Activated T-cell treated with anti-CD3 and anti-CD28 coated beads, Interleukin-2, amount 50 U/mL, for 72 hours (primary cell): ENCODE measurements around the gene PLXNB1. TPM values are rescaled to one million over a fixed set of nuclear protein-coding genes. Genes with fewer than 3 reads are reported as not detected.
A peak's percentile ranks its signal among the peaks of the same experiment; 100 is the strongest.

ENCODE experiments used
- ATAC-seq, 2 donors: fragments of 150-1000 bp; cut with Tn5 transposase; replicated peaks in 1 of 2; 2 replicates each; pipeline ENCODE4 v1.10.0; 2021; ENCODE audit warnings: moderate library complexity in 2 of 2, mild to moderate bottlenecking in 1 of 2
- DNase-seq, 2 donors: peaks; one replicate each; pipeline ENCODE4 v3.0.0; 2021 to 2022; ENCODE audit warnings: mixed read lengths in 1 of 2
- H3K27ac Mint-ChIP-seq: one replicate; pipeline ENCODE4 v1.8.0; 2022; ENCODE audit warnings: mild to moderate bottlenecking, moderate library complexity, mixed read lengths
- H3K27me3 Mint-ChIP-seq: one replicate; pipeline ENCODE4 v1.8.0; 2022; ENCODE audit warnings: low read depth, mixed read lengths
- H3K36me3 Mint-ChIP-seq, 2 donors: one replicate each; pipeline ENCODE4 v1.8.0; 2022; ENCODE audit warnings: mixed read lengths in 2 of 2, mild to moderate bottlenecking in 1 of 2; ENCODE audit not compliant: insufficient read depth in 2 of 2
- H3K4me1 Mint-ChIP-seq: one replicate; pipeline ENCODE4 v1.8.0; 2022; ENCODE audit warnings: low read depth, mixed read lengths
- H3K4me3 Mint-ChIP-seq, 2 donors: one replicate each; pipeline ENCODE4 v1.8.0; 2022; ENCODE audit warnings: mild to moderate bottlenecking in 2 of 2, mixed read lengths in 2 of 2, moderate library complexity in 2 of 2
- H3K9me3 Mint-ChIP-seq, 2 donors: one replicate each; pipeline ENCODE4 v1.8.0; 2022; ENCODE audit warnings: mixed read lengths in 2 of 2
- total RNA-seq, 2 donors: library from RNA; stranded (reverse); gene quantifications; one replicate each; pipeline ENCODE4 v1.2.3, GENCODE V29; 2022

PLXNB1 gene
- total RNA-seq, 2 donors from 2014 or later, result 3.2 to 6.1 TPM

DNA sequence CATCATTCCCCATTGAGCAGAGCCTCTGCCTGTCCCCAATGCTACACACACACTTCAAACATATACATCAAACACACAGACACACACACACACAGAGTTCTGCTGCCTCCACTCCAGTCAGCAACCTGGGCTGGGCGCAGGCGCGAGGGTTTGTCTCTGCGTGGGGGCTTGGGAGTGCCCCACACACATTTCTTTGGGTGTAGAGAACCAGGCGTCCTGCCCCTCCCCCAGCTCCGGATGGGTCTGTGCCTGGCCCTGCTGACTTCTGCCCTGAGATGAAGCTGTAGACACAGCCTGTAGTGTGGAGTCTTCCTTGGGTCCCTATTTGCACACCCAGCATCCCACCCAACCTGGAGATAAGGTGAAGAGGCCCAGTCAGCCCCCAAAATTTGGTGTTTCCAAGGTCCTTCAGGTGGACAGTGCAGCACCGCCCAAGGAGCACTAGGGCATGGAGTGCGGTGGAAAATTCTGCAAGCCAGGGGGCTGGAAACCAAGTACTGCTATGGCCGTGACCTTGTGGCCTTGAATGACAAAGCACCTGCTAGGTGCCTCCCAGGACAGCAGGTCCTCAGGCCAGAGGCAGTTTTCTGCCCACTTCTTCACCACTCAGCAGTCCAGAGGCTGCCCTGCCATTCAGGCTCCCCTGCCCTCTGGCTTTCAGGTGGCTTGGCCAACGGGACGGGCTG, 31.0 kb downstream of the PLXNB1 start:
- no peak overlapping the region for H3K27ac Mint-ChIP-seq
- H3K36me3 Mint-ChIP-seq, result peaks cover 0 to 3% of the 10 kb centered on the region in 2 donors
- no peaks in the 10 kb centered on the region for H3K9me3 Mint-ChIP-seq
- no peaks in the 10 kb centered on the region for H3K27me3 Mint-ChIP-seq
- peaks cover 7% of the 10 kb centered on the region for H3K4me1 Mint-ChIP-seq
- H3K4me3 Mint-ChIP-seq, result no peak overlapping the region
- ATAC-seq (no peak), DNase-seq (no peak)

DNA sequence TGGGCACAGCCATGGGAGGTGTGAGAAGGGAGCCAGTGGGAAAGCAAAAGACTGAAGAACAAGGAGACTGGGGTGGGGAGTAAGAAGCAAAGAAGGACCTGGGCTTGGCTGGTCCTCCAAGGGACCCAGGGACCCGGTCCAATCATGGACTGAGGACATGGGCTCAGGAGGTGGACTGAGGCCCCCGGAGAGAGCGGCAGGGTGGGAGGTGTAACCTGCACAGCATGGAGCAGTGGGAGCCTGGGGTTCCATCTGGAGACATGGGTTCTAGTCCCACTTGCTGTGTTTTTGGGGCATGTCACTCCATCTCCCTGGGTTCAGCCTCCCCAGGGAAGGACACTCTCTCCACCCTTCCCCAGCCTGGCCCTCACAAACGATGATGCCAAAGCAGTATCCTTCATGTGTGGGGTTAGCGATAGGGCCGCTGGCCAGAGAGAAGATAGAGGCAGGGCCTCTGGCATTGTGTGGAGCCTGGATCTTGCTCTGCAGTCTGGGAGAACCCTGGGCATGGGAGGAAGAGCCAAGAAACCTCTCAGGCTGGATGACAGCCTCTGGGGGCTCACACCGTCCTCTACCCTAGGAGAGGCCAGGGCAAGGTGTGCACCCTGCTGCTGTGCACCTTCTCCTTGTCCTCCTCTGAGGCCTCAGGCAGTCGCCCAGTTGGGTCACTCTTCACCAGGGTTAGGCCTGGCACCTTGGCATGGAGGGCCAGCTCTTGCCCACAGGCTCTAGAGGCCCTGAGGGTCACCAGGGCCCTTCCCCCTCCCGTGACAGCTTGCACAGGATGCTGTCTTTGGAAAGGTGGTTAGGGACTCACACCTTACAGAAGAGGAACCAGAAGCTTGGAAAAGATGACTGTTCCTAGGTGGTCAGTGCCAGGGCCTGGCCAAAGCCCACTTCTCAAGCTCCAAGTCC, 31.9 kb downstream of the PLXNB1 start:
- Mint-ChIP-seq H3K36me3 (peaks cover 0 to 3% of the 10 kb centered on the region in 2 donors), H3K4me3 (no peak overlapping the region), H3K4me1 (peaks cover 7% of the 10 kb centered on the region), H3K27me3 (no peaks in the 10 kb centered on the region), H3K27ac (no peak overlapping the region), H3K9me3 (no peaks in the 10 kb centered on the region)
- ATAC-seq, result no peak
- DNase-seq, result no peak

GRCh38 chr3:48395714-48396113, 34.2 kb downstream of the PLXNB1 start:
- Mint-ChIP-seq H3K36me3 (peaks cover 0 to 3% of the 10 kb centered on the region in 2 donors), H3K4me1 (peaks cover 7% of the 10 kb centered on the region), H3K27ac (no peak overlapping the region), H3K4me3 (no peak overlapping the region), H3K27me3 (no peaks in the 10 kb centered on the region), H3K9me3 (no peaks in the 10 kb centered on the region)
- DNase-seq (no peak), ATAC-seq (no peak)

- Mint-ChIP-seq H3K27me3 (no peaks in the 10 kb centered on the region), H3K27ac (no peak overlapping the region), H3K9me3 (no peaks in the 10 kb centered on the region), H3K36me3 (peaks cover 0 to 3% of the 10 kb centered on the region in 2 donors), H3K4me3 (no peak overlapping the region), H3K4me1 (peaks cover 7% of the 10 kb centered on the region)
- ATAC-seq (peak; percentile 62 to 84), DNase-seq (no peak)
Observed at GRCh38 chr3:48394391-48394790, 35.5 kb downstream of the PLXNB1 start.

DNA sequence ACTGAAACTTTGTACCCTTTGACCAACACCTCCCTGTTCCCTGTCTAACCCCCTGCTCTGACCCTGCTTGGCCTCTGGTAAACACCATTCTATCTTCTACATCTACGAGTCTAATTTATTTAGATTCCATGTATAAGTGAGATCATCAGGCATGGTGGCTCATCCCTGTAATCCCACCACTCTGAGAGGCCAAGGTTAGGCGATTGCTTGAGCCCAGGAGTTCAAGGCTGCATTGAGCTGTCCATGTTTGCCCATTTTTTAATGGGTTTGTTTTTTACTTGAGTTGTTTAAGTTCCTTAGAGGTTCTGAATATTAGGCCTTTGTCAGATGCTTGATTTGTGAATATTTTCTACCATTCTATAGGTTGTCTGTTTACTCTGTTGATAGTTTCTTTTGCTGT, 40.9 kb downstream of the PLXNB1 start:
- no peaks in the 10 kb centered on the region for H3K9me3 Mint-ChIP-seq
- no peak overlapping the region for H3K4me3 Mint-ChIP-seq
- H3K27me3 Mint-ChIP-seq, result peaks cover 41% of the 10 kb centered on the region
- peaks cover 1 to 2% of the 10 kb centered on the region in 2 donors for H3K36me3 Mint-ChIP-seq
- no peaks in the 10 kb centered on the region for H3K4me1 Mint-ChIP-seq
- DNase-seq, result no peak
- no peak overlapping the region for H3K27ac Mint-ChIP-seq
- no peak for ATAC-seq

DNA sequence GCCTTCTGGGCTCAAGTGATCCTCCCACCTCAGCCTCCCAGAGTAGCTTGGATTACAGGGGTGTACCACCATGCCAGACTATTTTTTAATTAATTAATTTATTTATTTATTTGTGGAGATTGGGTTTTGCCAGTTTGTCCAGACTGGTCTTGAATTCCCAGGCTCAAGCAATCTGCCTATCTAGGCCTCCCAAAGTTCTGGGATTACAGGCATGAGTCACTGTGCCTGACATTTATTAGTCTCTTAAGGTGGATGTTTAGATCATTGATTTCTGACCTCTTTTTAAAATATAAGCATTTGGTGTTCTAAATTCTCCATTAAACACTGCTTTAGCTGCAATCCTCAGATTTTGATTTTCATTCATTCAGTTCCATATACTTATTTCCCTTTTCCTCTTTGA, 42.3 kb downstream of the PLXNB1 start:
- H3K9me3 Mint-ChIP-seq, result no peaks in the 10 kb centered on the region
- H3K4me1 Mint-ChIP-seq, result no peaks in the 10 kb centered on the region
- ATAC-seq, result no peak
- no peak for DNase-seq
- peaks cover 1 to 2% of the 10 kb centered on the region in 2 donors for H3K36me3 Mint-ChIP-seq
- H3K4me3 Mint-ChIP-seq, result no peak overlapping the region
- H3K27me3 Mint-ChIP-seq, result peaks cover 46% of the 10 kb centered on the region
- no peak overlapping the region for H3K27ac Mint-ChIP-seq

- ATAC-seq (no peak), DNase-seq (no peak)
- H3K27me3 Mint-ChIP-seq, result peaks cover 3% of the 10 kb centered on the region
- no peaks in the 10 kb centered on the region for H3K36me3 Mint-ChIP-seq
- H3K9me3 Mint-ChIP-seq, result no peaks in the 10 kb centered on the region
- no peaks in the 10 kb centered on the region for H3K4me1 Mint-ChIP-seq
- no peak overlapping the region for H3K27ac Mint-ChIP-seq
- no peak overlapping the region for H3K4me3 Mint-ChIP-seq
Observed at GRCh38 chr3:48372862-48373435, 56.9 kb downstream of the PLXNB1 start.

DNA sequence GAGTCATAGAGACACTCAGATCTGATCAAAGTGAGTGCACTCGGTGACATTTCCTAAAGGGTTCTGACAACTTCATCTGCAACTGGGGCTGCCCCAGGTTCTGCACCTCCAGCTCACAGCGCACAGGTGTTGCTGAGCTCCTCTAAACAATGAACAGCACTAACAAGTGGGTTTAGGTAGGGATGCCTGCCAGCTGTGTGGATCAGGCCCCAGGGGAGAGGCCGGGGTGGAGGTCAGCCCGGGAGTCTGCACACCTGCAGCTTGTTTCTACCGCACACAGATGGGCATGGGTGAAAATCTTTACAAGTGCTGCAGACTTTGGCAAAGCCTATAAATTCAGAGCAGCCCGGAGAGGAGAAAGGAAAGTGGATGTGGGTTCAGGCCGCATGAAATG, 57.5 kb downstream of the PLXNB1 start:
- H3K27me3 Mint-ChIP-seq, result no peaks in the 10 kb centered on the region
- no peaks in the 10 kb centered on the region for H3K9me3 Mint-ChIP-seq
- H3K4me1 Mint-ChIP-seq, result no peaks in the 10 kb centered on the region
- DNase-seq (no peak), ATAC-seq (no peak)
- H3K4me3 Mint-ChIP-seq, result no peak overlapping the region
- H3K36me3 Mint-ChIP-seq, result no peaks in the 10 kb centered on the region
- H3K27ac Mint-ChIP-seq, result no peak overlapping the region

DNA sequence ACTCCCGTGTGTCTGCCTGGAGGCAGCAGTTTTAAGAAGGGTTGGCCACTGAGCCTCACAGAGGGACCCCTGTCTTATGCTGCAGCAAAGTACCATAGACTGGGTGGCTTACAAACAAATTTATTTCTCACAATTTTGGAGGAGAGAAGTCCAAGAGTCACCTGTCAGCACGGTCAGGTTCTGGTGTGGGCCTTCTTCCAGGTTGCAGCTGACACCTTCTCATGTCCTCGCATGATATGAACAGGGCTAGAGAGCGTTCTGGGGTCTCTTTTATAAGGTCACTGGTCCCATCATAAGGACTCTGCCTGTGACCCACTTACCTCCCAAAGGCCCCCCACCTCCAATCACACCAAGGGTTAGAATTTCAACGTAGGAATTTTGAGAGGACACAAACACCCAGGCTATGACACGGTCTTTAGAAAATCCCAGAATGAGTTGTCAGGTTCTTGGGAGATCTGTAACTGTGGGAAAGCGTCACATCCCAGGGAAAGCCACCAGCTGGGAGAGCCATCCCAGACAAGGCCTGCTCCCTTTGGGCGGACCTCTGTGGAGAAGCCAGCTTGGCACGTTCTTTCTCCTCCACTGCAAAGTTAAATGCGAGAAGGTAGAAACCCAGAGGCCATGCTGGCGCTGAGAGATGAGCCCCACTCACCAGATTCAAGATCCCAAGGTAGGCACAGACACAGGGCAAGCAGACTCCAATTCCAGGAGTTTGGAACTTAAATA, 58.1 kb downstream of the PLXNB1 start, which contains the start of gene FBXW12:
TSS of gene FBXW12 (plus strand) at position 569 of the 726 bp plus-strand sequence. CDS start 549 bp downstream, outside the sequence.
- Mint-ChIP-seq H3K27ac (no peak within 1 kb of the TSS), H3K9me3 (no peaks in the 10 kb centered on the region), H3K4me1 (no peaks in the 10 kb centered on the region), H3K4me3 (no peak within 1 kb of the TSS), H3K36me3 (no peaks in the 10 kb centered on the region), H3K27me3 (no peaks in the 10 kb centered on the region)
- DNase-seq (no peak), ATAC-seq (no peak)

DNA sequence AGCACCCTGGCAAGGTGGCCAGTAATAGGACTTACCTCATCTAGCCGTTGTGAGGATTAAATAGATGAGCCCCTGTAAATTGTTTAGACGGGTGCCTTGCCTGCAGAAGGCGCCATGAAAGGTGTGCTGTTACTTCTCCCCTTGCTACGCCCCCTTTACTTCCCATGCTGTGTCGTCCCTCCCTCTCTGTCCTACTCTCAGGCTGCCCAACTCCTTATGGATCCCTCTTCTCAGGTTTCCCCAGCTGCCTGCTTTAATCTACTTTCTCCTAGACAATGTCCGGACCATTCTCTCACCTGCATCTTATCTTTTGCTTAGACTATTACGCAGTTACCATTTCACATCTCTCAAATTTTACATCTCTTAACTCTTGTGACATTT, 59.6 kb downstream of the PLXNB1 start:
- no peak overlapping the region for H3K4me3 Mint-ChIP-seq
- no peak overlapping the region for H3K27ac Mint-ChIP-seq
- H3K4me1 Mint-ChIP-seq, result no peaks in the 10 kb centered on the region
- H3K27me3 Mint-ChIP-seq, result no peaks in the 10 kb centered on the region
- ATAC-seq, result no peak
- H3K9me3 Mint-ChIP-seq, result no peaks in the 10 kb centered on the region
- H3K36me3 Mint-ChIP-seq, result no peaks in the 10 kb centered on the region
- no peak for DNase-seq

- peaks cover under 1 to 2% of the 10 kb centered on the region in 2 donors for H3K9me3 Mint-ChIP-seq
- H3K36me3 Mint-ChIP-seq, result peaks cover 0 to under 1% of the 10 kb centered on the region in 2 donors
- H3K27me3 Mint-ChIP-seq, result no peaks in the 10 kb centered on the region
- no peaks in the 10 kb centered on the region for H3K4me1 Mint-ChIP-seq
- ATAC-seq (no peak), DNase-seq (no peak)
- no peak overlapping the region for H3K4me3 Mint-ChIP-seq
- no peak overlapping the region for H3K27ac Mint-ChIP-seq
Observed at GRCh38 chr3:48369693-48370332, 60.1 kb downstream of the PLXNB1 start.

DNA sequence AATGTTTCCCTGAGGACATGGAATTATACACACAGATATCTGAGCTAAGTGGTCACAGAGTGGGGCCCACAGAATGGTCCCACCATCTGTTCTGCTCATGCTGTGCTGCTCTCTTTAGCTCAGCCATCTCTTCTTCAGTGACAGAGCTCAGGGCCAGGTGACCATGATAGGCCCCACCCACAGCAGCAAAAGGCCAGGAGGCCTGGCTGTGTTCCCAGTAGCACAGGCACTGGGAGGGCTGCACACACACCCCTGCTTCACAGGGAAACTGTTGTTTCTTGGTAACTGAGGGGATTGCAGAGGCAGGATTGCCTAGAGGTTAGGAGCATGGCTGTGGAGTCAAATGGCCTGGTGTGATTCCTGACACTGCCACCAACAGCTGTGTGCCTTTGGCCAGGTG, 62.7 kb downstream of the PLXNB1 start:
- Mint-ChIP-seq H3K9me3 (peaks cover 3 to 7% of the 10 kb centered on the region in 2 donors), H3K4me1 (no peaks in the 10 kb centered on the region), H3K27ac (no peak overlapping the region), H3K4me3 (no peak overlapping the region), H3K36me3 (peaks cover 0 to 1% of the 10 kb centered on the region in 2 donors), H3K27me3 (no peaks in the 10 kb centered on the region)
- no peak for ATAC-seq
- no peak for DNase-seq
